Islet of Langerhans (tissue), 1 donor: Measurements from ENCODE around the gene CNR2.
"Not testable (repeated sequence)": the region's sequence is repeated elsewhere in the genome, so short reads cannot be mapped to it uniquely, and the experiment has no call there.

Source experiments
- FAIRE-seq: peaks from one replicate; lab custom pipeline; 2011; peaks lifted over from hg19 to GRCh38; lab: Jason Lieb, UNC

Gene CNR2

GRCh38 chr1:23834156-23834555, 79.0 kb downstream of the CNR2 start:
- not testable (repeated sequence) for FAIRE-seq

GRCh38 chr1:23827717-23828116, 85.4 kb downstream of the CNR2 start:
- no peak for FAIRE-seq

GRCh38 chr1:23826590-23826989, 86.6 kb downstream of the CNR2 start:
- not testable (repeated sequence) for FAIRE-seq

GRCh38 chr1:23825762-23826522, 87.2 kb downstream of the CNR2 start:
- no peak for FAIRE-seq

- FAIRE-seq = peak; percentile 9
These were observed 87.9 kb downstream of the CNR2 start, which contains the start of gene HMGCL for GRCh38 chr1:23825076-23825761. Gene HMGCL (minus strand): TSS chr1:23825429. CDS start chr1:23825415, 14 bp downstream.

GRCh38 chr1:23824711-23825075, 88.5 kb downstream of the CNR2 start:
- FAIRE-seq = no peak

- no peak for FAIRE-seq
These were observed 89.4 kb downstream of the CNR2 start for GRCh38 chr1:23823767-23824166.
